HTR-8/SVneo (cell line): ENCODE data around the gene VAMP5.
"Not testable (repeated sequence)": the region's sequence is repeated elsewhere in the genome, so short reads cannot be mapped to it uniquely, and the experiment has no call there.

Experiments used
- DNase-seq: peaks from one replicate; pipeline ENCODE4 v3.0.0; 2011; ENCODE audit warnings: low spot score, mixed read lengths; ENCODE audit not compliant: insufficient read length
- FAIRE-seq: peaks from 2 replicates; lab custom pipeline; 2011; peaks lifted over from hg19 to GRCh38; lab: Jason Lieb, UNC

VAMP5 gene

GRCh38 chr2:85599468-85600234 is 15.4 kb downstream of the VAMP5 start:
- DNase-seq, result no peak

GRCh38 chr2:85600235-85600575 is 16.0 kb downstream of the VAMP5 start:
- FAIRE-seq (no peak), DNase-seq (no peak)

More at GRCh38 chr2:85599468-85600234, 15.4 kb downstream of the VAMP5 start:
- no peak for FAIRE-seq

GRCh38 chr2:85600951-85601770 is 16.9 kb downstream of the VAMP5 start:
- DNase-seq (no peak), FAIRE-seq (no peak)

GRCh38 chr2:85601771-85602475 is 17.7 kb downstream of the VAMP5 start:
- DNase-seq (peak; percentile 37), FAIRE-seq (no peak)

- FAIRE-seq (peak; percentile 81), DNase-seq (peak; percentile 88)
Measured at GRCh38 chr2:85602476-85603234, 18.4 kb downstream of the VAMP5 start, which contains the start of gene TMEM150A. Gene TMEM150A (minus strand): TSS chr2:85602698. CDS start chr2:85601948, 750 bp downstream.

GRCh38 chr2:85604133-85604444 is 19.9 kb downstream of the VAMP5 start:
- not testable (repeated sequence) for DNase-seq, FAIRE-seq

GRCh38 chr2:85604568-85605339 is 20.5 kb downstream of the VAMP5 start:
- FAIRE-seq, result no peak
- no peak for DNase-seq

GRCh38 chr2:85605406-85606115 is 21.3 kb downstream of the VAMP5 start:
- FAIRE-seq (no peak), DNase-seq (no peak)

- no peak for FAIRE-seq
- DNase-seq, result no peak
Measured at GRCh38 chr2:85606116-85606455, 21.9 kb downstream of the VAMP5 start.

- FAIRE-seq, result no peak
- DNase-seq, result no peak
Measured at GRCh38 chr2:85607268-85608215, 23.3 kb downstream of the VAMP5 start.

- DNase-seq (no peak), FAIRE-seq (no peak)
Measured at GRCh38 chr2:85611217-85611704, 27.0 kb downstream of the VAMP5 start.

GRCh38 chr2:85611705-85612587 is 27.7 kb downstream of the VAMP5 start, which contains the start of gene C2orf68:
Gene C2orf68 (minus strand): TSS chr2:85612066. CDS start chr2:85611984, 82 bp downstream.
- FAIRE-seq (peak; percentile 49), DNase-seq (peak; percentile 95)

- DNase-seq (no peak), FAIRE-seq (no peak)
Measured at GRCh38 chr2:85613717-85614515, 29.7 kb downstream of the VAMP5 start.

GRCh38 chr2:85614757-85615156 is 30.5 kb downstream of the VAMP5 start:
- not testable (repeated sequence) for FAIRE-seq, DNase-seq

- no peak for FAIRE-seq
- DNase-seq, result no peak
Measured at GRCh38 chr2:85615413-85615728, 31.1 kb downstream of the VAMP5 start.

- DNase-seq, FAIRE-seq: not testable (repeated sequence)
Measured at GRCh38 chr2:85617723-85618122, 33.5 kb downstream of the VAMP5 start.
